PFSK-1 (cell line): Measurements from ENCODE around the gene ALPI.

Experiments
- FOXP2 ChIP-seq: optimal IDR thresholded peaks from 2 replicates; pipeline ENCODE3; 2011; ENCODE audit warnings: borderline replicate concordance, control low read depth, inconsistent platforms; ENCODE audit not compliant: insufficient read depth; ENCODE audit errors: extremely low read length, extremely low read depth
- POLR2AphosphoS5 ChIP-seq: IDR thresholded peaks from 2 replicates; pipeline ENCODE4 v1.6.1; 2012; ENCODE audit warnings: low read depth, mild to moderate bottlenecking, control low read depth, low read length, moderate library complexity
- SIN3A ChIP-seq: IDR thresholded peaks from 2 replicates; pipeline ENCODE4 v1.6.1; 2012; ENCODE audit warnings: mild to moderate bottlenecking, low read length, moderate library complexity, borderline replicate concordance; ENCODE audit not compliant: insufficient read depth
- TAF1 ChIP-seq: IDR thresholded peaks from 2 replicates; pipeline ENCODE4 v1.6.1; 2012; ENCODE audit warnings: low read length, control low read depth, borderline replicate concordance; ENCODE audit not compliant: insufficient read depth
- TF ChIP-seq, protein P1 (sequence below), 2 experiments: IDR thresholded peaks; 2 replicates each; pipeline versions ENCODE4 v1.6.1 to v1.8.0; 2011 to 2012; ENCODE audit warnings: low read depth in 2 of 2, low read length in 2 of 2, control low read depth in 1 of 2, inconsistent platforms in 1 of 2, mild to moderate bottlenecking in 1 of 2, moderate library complexity in 1 of 2; ENCODE audit not compliant: insufficient read depth in 1 of 2

Gene ALPI

GRCh38 chr2:232481322-232482140 is 25.6 kb downstream of the ALPI start:
- TF ChIP-seq SIN3A (no peak), POLR2AphosphoS5 (no peak), TAF1 (no peak), FOXP2 (no peak)
- TF ChIP-seq, protein P1, sequence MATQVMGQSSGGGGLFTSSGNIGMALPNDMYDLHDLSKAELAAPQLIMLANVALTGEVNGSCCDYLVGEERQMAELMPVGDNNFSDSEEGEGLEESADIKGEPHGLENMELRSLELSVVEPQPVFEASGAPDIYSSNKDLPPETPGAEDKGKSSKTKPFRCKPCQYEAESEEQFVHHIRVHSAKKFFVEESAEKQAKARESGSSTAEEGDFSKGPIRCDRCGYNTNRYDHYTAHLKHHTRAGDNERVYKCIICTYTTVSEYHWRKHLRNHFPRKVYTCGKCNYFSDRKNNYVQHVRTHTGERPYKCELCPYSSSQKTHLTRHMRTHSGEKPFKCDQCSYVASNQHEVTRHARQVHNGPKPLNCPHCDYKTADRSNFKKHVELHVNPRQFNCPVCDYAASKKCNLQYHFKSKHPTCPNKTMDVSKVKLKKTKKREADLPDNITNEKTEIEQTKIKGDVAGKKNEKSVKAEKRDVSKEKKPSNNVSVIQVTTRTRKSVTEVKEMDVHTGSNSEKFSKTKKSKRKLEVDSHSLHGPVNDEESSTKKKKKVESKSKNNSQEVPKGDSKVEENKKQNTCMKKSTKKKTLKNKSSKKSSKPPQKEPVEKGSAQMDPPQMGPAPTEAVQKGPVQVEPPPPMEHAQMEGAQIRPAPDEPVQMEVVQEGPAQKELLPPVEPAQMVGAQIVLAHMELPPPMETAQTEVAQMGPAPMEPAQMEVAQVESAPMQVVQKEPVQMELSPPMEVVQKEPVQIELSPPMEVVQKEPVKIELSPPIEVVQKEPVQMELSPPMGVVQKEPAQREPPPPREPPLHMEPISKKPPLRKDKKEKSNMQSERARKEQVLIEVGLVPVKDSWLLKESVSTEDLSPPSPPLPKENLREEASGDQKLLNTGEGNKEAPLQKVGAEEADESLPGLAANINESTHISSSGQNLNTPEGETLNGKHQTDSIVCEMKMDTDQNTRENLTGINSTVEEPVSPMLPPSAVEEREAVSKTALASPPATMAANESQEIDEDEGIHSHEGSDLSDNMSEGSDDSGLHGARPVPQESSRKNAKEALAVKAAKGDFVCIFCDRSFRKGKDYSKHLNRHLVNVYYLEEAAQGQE (IDR thresholded peaks at IDR 0.05; ENCODE audit: insufficient read depth in 1 of 2, low read depth in 2 of 2, low read length in 2 of 2) = no peak

DNA sequence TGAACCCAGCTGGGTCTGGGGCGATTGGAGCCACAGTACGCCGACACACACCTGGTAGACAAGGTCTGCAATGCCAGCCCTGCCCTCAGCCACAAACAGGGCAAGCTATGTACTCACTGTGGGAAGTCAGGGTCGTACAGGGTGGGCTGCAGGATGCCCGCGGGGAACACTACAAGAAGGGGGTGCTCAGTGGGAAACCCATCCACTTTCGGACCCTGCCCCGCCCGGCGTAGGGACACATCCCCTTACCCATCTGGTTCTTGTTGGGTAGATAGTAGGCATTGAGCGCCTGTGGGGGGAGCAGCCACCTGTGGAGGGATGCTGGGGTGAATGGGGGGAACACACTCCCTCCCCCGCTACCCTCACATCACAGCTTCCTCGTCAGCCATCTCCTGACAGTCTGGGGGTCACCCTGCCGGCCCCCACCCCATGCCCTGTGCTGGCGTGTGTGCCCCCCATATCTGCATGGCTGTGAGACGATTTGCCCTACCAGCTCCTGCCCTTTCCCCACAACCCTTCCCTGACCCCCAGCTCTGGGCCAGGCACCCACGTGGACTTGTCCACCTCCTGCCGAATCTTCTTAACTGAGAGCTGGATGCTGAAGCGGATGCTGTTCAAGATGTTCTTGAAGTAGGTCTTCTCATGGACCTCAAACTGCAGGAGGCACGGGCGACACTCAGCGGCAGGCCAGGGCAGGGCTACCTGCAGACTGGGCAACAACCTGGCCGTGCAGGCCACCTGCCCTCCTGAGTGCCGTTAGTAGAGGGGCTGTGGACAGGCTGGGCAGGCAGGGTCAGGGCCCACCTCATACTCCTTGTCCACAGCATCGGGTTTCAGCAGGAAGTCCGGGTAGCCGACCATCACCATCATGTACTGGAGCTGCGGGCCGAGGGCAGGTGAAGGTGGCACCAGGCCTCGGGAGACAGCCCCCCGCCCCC is 26.6 kb downstream of the ALPI start:
- TF ChIP-seq FOXP2 = no peak
- no peak for TF ChIP-seq POLR2AphosphoS5
- no peak for TF ChIP-seq TAF1
- TF ChIP-seq, protein P1 (IDR thresholded peaks at IDR 0.05; ENCODE audit: insufficient read depth in 1 of 2, low read depth in 2 of 2, low read length in 2 of 2) = no peak
- TF ChIP-seq SIN3A = no peak

GRCh38 chr2:232483311-232483922 is 27.5 kb downstream of the ALPI start:
- TF ChIP-seq, protein P1 (IDR thresholded peaks at IDR 0.05; ENCODE audit: insufficient read depth in 1 of 2, low read depth in 2 of 2, low read length in 2 of 2) = no peak

- TF ChIP-seq, protein P1 (IDR thresholded peaks at IDR 0.05; ENCODE audit: insufficient read depth in 1 of 2, low read depth in 2 of 2, low read length in 2 of 2) = no peak
- TF ChIP-seq FOXP2 (no peak), TAF1 (no peak), SIN3A (no peak), POLR2AphosphoS5 (no peak)
These were observed 28.1 kb downstream of the ALPI start for GRCh38 chr2:232483923-232484627.
